ENCODE data around the gene PAGE2B.
"Not testable (repeated sequence)": the region's sequence is repeated elsewhere in the genome, so short reads cannot be mapped to it uniquely, and the experiment has no call there.

Gene PAGE2B, protein sequence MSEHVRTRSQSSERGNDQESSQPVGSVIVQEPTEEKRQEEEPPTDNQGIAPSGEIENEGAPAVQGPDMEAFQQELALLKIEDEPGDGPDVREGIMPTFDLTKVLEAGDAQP

DNA sequence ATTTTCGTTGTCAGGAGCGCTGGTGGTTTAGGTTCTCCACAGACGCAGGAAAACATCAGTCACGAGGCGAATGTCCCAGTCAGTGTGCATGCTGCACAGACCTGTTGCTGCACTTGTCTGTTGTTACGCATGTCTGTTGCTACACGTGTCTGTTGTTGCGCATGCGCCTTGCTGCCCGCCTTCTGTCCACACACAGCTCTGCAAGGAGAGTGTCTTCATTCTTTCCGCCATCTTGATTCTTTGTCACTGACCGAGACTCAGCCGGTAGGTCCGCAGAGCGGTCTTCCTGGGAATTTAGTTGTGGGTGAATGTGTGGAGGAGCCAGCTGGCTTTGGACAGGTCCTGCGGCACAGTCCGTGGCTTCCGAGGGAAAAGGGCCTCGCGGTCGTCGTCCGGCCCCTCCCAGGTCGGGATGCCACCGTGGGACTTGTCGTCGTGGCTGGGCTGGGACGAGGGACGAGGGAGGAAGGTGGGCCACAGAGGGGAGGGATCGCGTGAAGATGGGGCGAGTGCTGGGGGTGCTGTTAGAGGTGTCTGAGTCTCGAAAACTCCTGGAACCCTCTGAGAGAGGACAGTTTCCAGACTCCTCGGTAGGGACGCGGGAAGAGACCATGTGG is at the start of gene PAGE2B:
PAGE2B (plus strand) TSS at position 180 of the 617 bp plus-strand sequence. CDS start 1,012 bp downstream, outside the sequence.
- DNase-seq (ENCODE audit: low read depth, low spot score) = no peak

DNA sequence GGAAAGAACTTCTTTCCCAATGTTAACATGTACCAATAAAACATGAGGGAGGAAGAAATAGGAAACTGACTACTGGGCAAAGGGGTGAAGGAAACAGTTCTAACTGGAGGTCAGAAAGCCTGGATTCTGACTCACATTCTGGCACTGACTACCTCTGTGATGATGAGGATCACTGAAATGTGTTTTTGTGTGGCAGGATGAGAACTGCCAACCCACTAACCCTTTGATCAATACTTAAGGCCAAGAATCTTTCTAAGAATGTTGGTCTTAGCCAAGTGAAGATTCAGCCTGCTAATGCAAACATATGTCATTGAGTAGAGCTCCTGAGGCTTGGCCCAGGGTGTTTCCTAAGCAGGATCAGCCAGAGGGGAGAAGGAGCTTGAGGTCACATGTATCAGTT is 48.7 kb upstream of the PAGE2B start:
- no peak for DNase-seq (ENCODE audit: low read depth, low spot score)

DNA sequence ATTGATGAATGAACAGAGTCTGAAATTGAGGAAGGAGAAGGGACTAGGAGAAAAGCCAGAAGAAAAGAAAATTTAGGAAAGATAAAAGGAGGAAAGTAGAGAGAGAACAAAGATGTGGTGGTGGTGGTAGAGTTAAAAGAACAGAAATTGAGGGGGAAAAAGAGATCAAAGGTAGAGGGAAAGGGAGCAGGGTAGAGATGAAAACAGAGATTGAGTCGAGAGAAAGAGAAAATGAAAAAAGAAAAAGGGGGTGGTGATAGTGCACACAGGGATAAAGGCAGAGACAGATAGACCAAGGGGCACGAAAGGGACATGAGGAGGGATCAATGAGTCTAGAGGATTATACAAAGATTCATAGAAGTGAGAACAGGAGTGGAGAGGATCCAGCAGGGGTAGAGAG is 48.0 kb upstream of the PAGE2B start:
- DNase-seq (ENCODE audit: low read depth, low spot score) = no peak

DNA sequence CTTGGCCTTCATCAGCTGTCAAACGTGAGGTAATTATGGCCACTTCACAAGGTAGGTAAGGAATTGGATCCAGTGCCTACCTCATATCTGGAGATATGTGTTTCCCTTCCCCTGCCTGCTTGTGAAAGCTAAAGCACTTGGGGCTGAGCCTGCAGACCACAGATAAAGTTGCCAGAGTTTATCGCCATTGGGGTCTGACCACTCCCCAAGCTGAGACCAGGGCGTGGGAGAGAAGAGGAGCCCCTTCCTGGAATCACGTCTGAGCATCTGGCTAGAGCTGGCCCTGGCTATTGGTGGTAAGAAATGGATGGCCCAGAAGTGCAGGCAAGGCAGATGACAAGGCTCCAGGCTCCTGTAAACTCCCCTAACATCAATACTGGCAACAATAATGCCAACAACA is 46.8 kb upstream of the PAGE2B start:
- no peak for DNase-seq (ENCODE audit: low read depth, low spot score)

DNA sequence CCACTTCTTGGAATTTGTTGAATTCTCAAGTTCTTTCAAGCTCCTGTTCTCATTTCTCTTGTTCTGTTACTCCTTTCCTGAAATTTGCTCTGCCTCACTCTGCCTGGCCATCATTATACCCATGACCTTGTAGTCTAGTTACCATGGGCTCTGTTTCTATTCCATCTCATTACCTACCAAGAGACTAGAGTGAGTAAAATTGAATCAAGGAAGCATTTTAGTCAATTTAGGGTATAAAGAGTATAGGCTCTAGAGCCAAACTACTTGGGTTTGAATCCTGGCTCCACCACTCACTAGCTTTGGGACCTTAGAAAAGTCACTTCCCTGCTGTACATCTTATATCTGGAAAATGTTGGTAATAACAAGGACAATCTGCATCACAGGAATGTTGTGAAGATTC is 46.2 kb upstream of the PAGE2B start:
- DNase-seq (ENCODE audit: low read depth, low spot score) = no peak

DNA sequence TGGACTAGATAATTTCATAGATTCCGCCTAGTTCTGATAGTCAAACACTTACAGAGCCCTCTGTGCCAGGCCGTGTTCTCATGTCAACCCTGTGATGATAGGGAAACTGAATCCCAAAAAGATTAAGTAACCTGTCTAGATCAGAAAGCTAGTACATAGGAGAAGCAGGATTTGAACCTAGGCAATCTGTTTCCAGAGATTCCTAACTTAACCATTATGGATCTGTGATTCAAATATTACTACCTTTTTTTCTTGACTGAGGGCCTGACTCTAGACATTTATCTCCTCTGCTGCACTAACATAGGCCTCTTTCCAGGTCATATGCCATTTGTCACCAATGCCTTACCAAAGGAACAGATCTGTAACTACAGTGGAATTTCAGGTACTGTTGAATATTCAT is 45.5 kb upstream of the PAGE2B start:
- no peak for DNase-seq (ENCODE audit: low read depth, low spot score)

DNA sequence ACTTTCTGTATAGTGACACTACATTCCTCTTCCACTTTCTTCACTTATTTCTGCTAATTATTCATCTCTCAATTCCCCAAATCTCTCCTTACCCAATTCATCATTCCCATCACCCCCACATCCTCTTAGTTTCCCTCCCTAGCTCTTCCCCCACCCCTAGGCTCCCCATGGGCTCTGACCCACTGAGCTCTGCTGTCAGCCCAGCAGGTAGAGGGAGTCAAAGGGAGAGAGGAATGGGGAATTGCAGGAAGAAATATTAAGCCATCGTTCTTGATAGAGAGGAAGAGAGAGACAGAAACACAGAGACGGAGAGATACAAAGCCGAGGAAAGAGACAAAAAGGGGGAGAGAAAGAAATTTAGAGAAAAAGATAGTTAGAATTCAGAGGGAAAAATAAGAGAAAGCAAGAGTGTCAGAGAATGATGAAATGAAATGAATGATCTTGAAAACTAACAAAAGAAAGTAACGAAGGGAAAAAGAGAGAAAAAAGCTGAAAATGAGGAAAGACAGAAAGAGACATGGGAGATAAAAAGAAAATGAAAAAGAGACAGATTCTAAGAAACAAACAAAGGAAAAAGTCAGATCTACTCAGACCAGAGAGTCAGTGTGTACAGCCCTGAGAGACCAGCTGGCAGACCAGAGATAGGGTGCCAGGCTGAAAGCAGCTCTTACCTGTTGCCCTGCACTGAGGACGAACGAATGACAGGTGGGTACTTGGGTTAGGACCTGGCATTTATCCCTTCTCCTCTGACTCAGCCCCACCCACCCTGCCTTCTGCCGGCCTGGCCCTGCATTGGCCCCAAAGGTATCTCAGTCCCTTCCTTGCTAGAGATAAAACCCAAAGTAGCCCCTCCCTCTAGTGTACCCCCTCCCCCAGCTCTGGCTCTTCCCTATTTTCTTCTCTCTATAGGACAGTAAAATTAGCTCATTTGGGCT is 44.3 kb upstream of the PAGE2B start, which contains the start of gene ALAS2:
ALAS2 (minus strand) TSS at position 707 of the 935 bp plus-strand sequence. CDS start 4,977 bp downstream, outside the sequence.
- no peak for DNase-seq (ENCODE audit: low read depth, low spot score)

DNA sequence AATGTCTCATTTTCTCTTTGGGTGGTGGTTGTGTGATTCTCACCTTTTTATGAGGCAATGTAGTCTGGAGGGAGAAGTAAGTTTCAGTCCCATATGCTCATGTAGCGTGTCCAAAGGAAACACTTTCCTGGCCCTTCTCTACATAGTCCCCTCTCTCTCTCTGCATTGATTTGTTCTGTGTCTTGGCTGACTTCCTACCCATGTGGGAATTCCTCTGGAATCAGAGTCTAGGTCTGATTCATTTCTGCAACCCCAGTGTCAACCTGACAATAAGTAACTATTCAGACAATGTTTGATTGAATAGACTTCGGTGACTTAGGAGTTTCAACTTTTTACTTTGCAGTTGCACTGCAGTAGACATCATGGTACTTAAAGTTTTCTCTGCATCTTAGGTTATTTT is 41.4 kb upstream of the PAGE2B start:
- DNase-seq (ENCODE audit: low read depth, low spot score) = peak; percentile 1

DNA sequence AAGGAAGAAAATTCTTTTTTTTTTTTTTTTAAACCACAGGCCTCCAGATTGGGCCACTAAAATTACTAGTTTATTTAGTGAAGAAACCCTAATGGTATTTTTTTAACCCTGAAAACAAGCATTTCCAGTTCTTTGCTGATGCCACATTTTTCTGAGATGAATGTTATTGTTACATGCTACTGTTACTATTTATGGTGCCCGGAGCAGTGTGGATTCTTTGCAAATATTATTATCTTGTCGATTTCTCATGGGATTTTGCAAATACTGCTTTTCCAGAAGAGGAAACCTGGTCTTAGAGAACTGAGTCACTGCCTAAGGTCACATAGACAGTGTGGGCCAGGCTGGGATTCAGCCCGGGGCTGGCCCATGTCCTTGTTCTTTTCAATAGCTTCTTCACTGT is 35.4 kb upstream of the PAGE2B start:
- no peak for DNase-seq (ENCODE audit: low read depth, low spot score)

DNA sequence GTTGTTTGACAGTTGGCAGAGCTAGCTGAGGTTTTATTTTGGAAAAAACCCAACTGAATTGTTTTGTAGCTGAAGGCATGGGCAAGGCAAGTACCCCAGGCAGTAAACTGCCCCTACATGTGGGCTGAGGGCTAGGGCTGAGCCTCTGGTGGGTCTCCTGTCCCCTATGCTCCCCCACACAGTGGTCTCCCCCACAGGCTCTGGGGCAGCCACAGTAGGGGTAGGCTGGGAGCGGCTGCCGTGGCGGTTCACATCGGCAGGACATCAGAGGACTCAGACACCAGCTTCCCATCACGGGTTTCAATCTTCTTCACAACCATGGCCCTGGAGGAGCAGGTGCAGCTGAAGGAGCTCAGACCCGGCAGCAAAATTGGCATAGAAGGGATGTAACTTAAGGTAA is 33.3 kb upstream of the PAGE2B start:
- DNase-seq (ENCODE audit: low read depth, low spot score) = no peak

DNA sequence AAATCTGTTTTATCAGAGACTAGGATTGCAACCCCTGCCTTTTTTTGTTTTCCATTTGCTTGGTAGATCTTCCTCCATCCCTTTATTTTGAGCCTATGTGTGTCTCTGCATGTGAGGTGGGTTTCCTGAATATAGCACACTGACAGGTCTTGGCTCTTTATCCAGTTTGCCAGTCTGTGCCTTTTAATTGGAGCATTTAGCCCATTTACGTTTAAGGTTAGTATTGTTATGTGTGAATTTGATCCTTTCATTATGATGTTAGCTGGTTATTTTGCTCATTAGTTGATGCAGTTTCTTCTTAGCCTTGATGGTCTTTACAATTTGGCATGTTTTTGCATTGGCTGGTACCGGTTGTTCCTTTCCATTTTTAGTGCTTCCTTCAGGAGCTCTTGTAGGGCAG is 24.2 kb upstream of the PAGE2B start:
- DNase-seq (ENCODE audit: low read depth, low spot score) = not testable (repeated sequence)

DNA sequence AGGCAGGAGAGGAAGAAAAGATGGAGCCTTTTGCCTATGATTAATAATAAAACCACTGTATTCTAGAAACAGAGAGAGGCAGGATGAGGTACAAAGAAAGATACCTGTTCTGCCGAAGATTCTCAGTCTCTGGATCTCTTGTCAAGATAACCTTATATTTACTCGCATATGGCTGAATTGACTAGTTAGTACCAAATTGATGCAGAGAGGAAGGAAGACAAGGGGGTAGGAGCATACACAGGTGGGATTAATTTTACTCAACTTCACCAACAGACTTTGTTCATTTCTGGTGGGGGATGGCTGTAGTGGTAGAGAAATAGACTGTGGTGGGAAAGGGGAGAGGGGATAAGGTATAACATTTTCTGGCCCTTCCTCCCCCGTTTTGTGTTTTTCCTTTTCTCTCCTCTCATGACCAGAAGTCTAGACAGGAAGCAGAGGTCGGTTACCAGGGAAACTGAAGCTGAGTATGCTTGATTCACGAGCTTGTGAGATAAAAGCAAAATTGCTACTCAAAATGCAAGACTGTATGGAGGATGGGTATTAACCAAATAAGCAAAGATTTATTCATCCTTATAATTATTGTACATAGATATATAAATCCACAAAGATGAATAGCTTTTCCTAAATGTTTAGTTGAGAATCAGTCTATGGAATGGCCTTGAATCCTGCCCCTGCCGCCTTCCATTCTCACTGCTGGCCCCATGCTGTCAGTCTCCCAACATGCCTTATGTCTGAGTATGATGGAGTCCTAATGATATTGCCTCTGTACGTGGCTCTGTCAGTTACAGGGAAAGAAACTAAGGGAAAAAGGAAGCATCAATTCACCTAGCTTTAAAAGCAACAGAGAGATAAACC is 17.8 kb upstream of the PAGE2B start:
- peak; percentile 13 for DNase-seq (ENCODE audit: low read depth, low spot score)

DNA sequence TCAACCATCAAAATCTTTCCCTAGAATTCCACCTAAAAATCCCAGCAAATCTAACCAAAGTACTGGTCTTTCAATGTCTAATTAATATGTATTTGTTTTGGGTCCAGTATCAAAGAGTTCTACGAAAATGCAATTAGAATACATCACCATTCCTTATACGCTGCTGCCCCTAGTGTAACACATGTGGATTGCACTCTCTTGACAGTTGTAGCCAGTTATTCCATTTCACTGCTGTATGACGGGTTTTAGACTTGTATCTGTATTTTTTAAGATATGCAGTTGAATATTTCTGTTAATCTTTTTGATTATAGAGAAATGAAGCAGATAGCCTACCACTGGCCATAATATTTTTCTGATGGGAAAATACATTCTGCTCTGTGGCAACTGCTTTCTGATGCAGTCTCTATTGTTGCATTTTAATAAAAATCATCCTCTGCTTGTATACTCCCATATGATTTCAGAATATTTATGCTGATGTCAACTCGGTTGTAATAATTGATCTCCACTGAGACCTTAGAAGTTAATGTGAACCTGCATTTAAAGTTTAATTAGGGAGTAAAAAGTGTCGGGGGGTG is 17.1 kb upstream of the PAGE2B start:
- peak; percentile 39 for DNase-seq (ENCODE audit: low read depth, low spot score)

DNA sequence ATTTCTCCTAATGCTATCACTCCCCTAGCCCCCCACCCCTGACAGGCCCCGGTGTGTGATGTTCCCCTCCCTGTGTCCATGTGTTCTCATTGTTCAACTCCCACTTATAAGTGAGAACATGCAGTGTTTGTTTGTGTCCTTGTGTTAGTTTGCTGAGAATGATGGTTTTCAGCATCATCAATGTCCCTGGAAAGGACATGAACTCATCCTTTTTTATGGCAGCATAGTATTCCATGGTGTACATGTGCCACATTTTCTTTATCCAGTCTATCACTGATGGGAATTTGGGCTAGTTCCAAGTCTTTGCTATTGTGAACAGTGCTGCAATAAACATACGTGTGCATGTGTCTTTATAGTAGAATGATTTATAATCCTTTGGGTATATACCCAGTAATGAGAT is 7.7 kb upstream of the PAGE2B start:
- DNase-seq (ENCODE audit: low read depth, low spot score) = not testable (repeated sequence)

DNA sequence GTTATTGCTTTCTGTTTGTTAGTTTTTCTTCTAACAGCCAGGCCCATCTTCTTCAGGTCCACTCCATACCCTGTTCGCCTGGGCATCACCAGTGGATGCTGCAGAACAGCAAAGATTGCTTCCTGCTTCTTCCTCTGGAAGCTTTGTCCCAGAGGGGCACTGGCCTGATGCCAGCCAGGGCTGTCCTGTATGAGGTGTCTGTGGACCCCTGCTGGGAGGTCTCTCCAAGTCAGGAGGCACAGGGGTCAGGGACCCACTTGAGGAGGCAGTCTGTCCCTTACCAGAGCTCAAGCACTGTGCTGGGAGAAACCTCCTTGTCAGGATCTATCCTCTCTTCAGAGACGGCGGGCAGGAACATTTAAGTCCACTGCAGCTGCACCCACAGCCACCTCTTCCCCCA is 2.5 kb upstream of the PAGE2B start:
- DNase-seq (ENCODE audit: low read depth, low spot score) = no peak

DNA sequence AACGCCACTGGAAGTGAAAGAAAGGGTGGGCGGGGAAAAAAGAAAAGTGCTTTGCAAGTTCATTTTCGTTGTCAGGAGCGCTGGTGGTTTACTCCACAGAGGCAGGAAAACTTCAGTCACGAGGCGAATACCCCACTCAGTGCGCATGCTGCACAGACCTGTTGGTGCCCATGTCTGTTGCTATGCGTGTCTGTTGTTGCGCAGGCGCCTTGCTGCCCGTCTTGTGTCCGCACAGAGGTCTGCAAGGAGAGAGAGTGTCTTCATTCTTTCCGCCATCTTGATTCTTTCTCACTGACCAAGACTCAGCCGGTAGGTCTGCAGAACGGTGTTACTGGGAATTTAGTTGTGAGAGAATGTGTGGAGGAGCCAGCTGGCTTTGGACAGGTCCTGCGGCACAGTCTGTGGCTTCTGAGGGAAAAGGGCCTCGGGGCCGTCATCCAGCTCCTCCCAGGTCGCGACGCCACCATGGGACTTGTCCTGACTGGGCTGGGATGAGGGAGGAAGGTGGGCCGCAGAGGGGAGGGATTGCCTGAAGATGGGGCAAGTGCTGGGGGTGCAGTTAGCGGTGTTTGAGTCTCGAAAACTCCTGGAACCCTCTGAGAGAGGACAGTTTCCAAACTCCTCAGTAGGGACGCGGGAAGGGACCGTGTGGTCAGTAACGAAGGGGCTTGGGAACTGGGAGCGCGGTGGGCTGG is 14.1 kb downstream of the PAGE2B start, which contains the start of gene PAGE2:
PAGE2 (plus strand) TSS at position 224 of the 695 bp plus-strand sequence. CDS start 1,003 bp downstream, outside the sequence.
- no peak for DNase-seq (ENCODE audit: low read depth, low spot score)

DNA sequence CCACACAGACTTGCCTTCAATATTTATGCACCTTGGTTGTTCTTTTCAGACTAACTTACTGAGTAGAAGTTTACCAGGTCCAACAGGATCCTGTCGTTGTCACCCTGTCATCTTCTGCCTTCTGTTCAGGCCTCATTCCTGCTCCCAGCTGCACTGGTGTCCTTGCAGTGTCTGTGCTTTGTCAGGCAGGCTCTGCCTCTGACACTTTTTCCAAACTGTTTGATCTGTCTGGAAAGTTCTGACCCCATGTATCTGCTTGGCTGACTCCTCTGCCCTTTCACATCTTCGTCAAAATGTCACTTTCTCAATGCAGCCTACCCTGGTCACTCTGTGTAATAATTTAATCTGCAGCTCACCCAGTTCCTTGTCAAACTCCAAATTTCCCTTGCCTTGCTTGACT is 23.9 kb downstream of the PAGE2B start:
- DNase-seq (ENCODE audit: low read depth, low spot score) = no peak

DNA sequence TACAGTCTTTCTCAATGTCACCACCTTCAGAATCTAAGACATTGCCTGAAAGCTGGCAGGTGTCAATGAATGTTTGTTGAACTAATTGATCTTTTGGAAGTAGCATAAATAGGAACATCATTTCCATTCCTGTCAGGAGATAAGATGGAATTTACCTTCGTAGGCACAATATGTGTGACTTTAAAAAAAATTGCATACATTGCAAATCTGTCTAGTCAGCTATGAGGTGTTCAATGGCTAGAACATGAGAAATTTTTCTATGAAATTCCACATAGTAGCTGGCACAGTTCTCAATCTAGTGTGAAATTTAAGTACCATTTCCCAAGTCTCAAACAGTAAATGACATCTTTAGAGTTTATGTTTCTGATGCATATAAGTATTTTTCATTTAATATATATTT is 24.3 kb downstream of the PAGE2B start:
- DNase-seq (ENCODE audit: low read depth, low spot score) = no peak

DNA sequence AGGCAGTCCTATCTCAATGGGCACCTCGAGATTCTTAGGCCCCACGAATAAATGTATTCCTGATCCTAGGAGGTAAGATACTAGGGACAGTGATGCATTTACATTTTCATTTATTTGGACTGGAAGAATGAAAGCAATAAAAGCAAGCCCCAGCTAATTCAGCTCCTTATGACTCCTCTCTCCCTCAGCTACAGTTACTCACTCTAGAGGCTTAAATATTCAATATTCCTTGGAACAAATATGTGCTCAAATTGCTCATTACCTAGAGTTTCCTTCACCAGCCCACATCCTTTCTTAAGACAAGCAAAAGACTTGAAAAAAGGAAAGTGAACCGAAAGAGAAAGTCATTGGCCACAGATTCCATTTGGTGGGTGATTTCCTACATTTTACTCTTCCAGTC is 27.9 kb downstream of the PAGE2B start:
- DNase-seq (ENCODE audit: low read depth, low spot score) = no peak

DNA sequence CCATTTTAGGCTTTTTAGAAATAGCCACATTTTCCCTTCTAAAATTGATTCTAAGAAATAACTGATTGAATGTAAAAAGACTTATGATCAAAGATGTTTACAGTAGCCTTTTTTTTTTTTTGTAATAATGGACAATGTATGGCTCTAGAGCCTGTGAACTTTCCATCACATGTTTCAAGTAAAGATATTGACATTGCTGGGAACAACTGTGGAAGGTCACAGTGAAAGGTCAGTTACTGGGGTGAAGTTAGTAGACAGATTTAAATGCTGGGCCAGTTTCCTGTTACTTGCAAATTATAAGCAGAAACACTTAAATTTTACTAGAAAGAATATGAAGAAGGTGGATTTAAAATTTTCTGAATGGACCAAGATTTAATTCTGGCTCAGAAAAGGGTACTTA is 32.4 kb downstream of the PAGE2B start:
- DNase-seq (ENCODE audit: low read depth, low spot score) = no peak

DNA sequence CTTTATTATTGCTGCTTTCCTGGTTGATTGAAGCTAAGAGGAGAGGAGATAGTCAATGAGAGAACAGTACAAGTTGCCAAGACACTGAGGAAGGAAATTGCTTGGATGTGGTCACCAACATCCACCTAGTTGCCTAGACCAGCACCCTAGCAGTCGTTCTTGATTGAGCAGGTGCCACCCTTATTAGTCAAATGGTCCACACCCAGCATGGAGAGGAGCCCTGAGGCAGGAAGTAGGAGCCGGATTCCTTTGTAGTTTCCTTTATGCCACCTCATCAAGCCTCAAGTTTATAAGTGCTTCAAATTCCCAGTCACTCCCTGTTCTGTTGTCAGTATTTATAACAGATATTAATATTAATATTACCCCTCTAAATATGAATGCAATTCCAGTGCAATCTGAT is 33.1 kb downstream of the PAGE2B start:
- no peak for DNase-seq (ENCODE audit: low read depth, low spot score)
